ENCODE results near the gene HMMR.

HMMR gene

GRCh38 chr5:163459462-163459818 lies 992 bp upstream of the HMMR start:
- Histone ChIP-seq H3K9me3 (ENCODE audit: insufficient read depth, low read depth, low read length) (no peaks in the 10 kb centered on the region), H3K9ac (ENCODE audit: low read depth, low read length) (peak overlapping the region; percentile 97), H3K4me3 (ENCODE audit: low read length) (peak overlapping the region; percentile 95), H3K27ac (ENCODE audit: low read depth, low read length) (peak overlapping the region; percentile 100), H3K36me3 (ENCODE audit: insufficient read depth, low read length) (peaks cover 30% of the 10 kb centered on the region), H3K27me3 (ENCODE audit: insufficient read depth, low read length) (no peaks in the 10 kb centered on the region), H3K4me1 (ENCODE audit: insufficient read depth, low read length) (peaks cover 8% of the 10 kb centered on the region; the same call in 1 of the 2 replicates)
- WGBS, result under 1% methylated on average over 12 of the region's 12 CpGs

- under 1% methylated on average over 59 of the region's 59 CpGs for WGBS
- H3K9me3 ChIP-seq (ENCODE audit: insufficient read depth, low read depth, low read length), result no peaks in the 10 kb centered on the region
- H3K27me3 ChIP-seq (ENCODE audit: insufficient read depth, low read length), result no peaks in the 10 kb centered on the region
- peaks cover 30% of the 10 kb centered on the region for H3K36me3 ChIP-seq (ENCODE audit: insufficient read depth, low read length)
- peak within 1 kb of the TSS; percentile 97 for H3K9ac ChIP-seq (ENCODE audit: low read depth, low read length)
- H3K27ac ChIP-seq (ENCODE audit: low read depth, low read length), result peak within 1 kb of the TSS; percentile 100
- peak within 1 kb of the TSS; percentile 95 for H3K4me3 ChIP-seq (ENCODE audit: low read length)
- peaks cover 8% of the 10 kb centered on the region; the same call in 1 of the 2 replicates for H3K4me1 ChIP-seq (ENCODE audit: insufficient read depth, low read length)
Measured at GRCh38 chr5:163459819-163460561, 442 bp upstream of the HMMR start, which contains the start of gene NUDCD2. TSS of gene NUDCD2 (minus strand) at chr5:163460102. CDS start at chr5:163460050, 52 bp downstream.

- peaks cover 8% of the 10 kb centered on the region; the same call in 1 of the 2 replicates for H3K4me1 ChIP-seq (ENCODE audit: insufficient read depth, low read length)
- no peak overlapping the region for H3K9ac ChIP-seq (ENCODE audit: low read depth, low read length)
- H3K27me3 ChIP-seq (ENCODE audit: insufficient read depth, low read length), result no peaks in the 10 kb centered on the region
- H3K27ac ChIP-seq (ENCODE audit: low read depth, low read length), result no peak overlapping the region
- no peaks in the 10 kb centered on the region for H3K9me3 ChIP-seq (ENCODE audit: insufficient read depth, low read depth, low read length)
- H3K36me3 ChIP-seq (ENCODE audit: insufficient read depth, low read length), result peaks cover 37% of the 10 kb centered on the region
- no peak overlapping the region for H3K4me3 ChIP-seq (ENCODE audit: low read length)
Measured at GRCh38 chr5:163463063-163463435, 2.6 kb downstream of the HMMR start.

- no peak overlapping the region for H3K27ac ChIP-seq (ENCODE audit: low read depth, low read length)
Measured at GRCh38 chr5:163467682-163468081, 7.2 kb downstream of the HMMR start.

GRCh38 chr5:163473635-163474243 lies 13.3 kb downstream of the HMMR start:
- H3K36me3 ChIP-seq (ENCODE audit: insufficient read depth, low read length), result peaks cover 98% of the 10 kb centered on the region
- no peak overlapping the region for H3K27ac ChIP-seq (ENCODE audit: low read depth, low read length)
- no peaks in the 10 kb centered on the region for H3K9me3 ChIP-seq (ENCODE audit: insufficient read depth, low read depth, low read length)
- H3K4me1 ChIP-seq (ENCODE audit: insufficient read depth, low read length), result no peaks in the 10 kb centered on the region
- 93% methylated on average over 3 of the region's 3 CpGs for WGBS
- H3K9ac ChIP-seq (ENCODE audit: low read depth, low read length), result no peak overlapping the region
- no peak overlapping the region for H3K4me3 ChIP-seq (ENCODE audit: low read length)
- H3K27me3 ChIP-seq (ENCODE audit: insufficient read depth, low read length), result no peaks in the 10 kb centered on the region

More at GRCh38 chr5:163467682-163468081, 7.2 kb downstream of the HMMR start:
- Histone ChIP-seq H3K4me3 (ENCODE audit: low read length) (no peak overlapping the region), H3K4me1 (ENCODE audit: insufficient read depth, low read length) (no peaks in the 10 kb centered on the region), H3K27me3 (ENCODE audit: insufficient read depth, low read length) (no peaks in the 10 kb centered on the region), H3K36me3 (ENCODE audit: insufficient read depth, low read length) (peaks cover 81% of the 10 kb centered on the region), H3K9me3 (ENCODE audit: insufficient read depth, low read depth, low read length) (no peaks in the 10 kb centered on the region), H3K9ac (ENCODE audit: low read depth, low read length) (no peak overlapping the region)
- 85% methylated on average over 3 of the region's 4 CpGs for WGBS

- Histone ChIP-seq H3K4me3 (ENCODE audit: low read length) (no peak overlapping the region), H3K27me3 (ENCODE audit: insufficient read depth, low read length) (no peaks in the 10 kb centered on the region), H3K9me3 (ENCODE audit: insufficient read depth, low read depth, low read length) (no peaks in the 10 kb centered on the region), H3K36me3 (ENCODE audit: insufficient read depth, low read length) (peaks cover 100% of the 10 kb centered on the region), H3K9ac (ENCODE audit: low read depth, low read length) (no peak overlapping the region), H3K4me1 (ENCODE audit: insufficient read depth, low read length) (no peaks in the 10 kb centered on the region), H3K27ac (ENCODE audit: low read depth, low read length) (no peak overlapping the region)
- 92% methylated on average over 1 of the region's 2 CpGs for WGBS
Measured at GRCh38 chr5:163475411-163475810, 15.0 kb downstream of the HMMR start.

DNA sequence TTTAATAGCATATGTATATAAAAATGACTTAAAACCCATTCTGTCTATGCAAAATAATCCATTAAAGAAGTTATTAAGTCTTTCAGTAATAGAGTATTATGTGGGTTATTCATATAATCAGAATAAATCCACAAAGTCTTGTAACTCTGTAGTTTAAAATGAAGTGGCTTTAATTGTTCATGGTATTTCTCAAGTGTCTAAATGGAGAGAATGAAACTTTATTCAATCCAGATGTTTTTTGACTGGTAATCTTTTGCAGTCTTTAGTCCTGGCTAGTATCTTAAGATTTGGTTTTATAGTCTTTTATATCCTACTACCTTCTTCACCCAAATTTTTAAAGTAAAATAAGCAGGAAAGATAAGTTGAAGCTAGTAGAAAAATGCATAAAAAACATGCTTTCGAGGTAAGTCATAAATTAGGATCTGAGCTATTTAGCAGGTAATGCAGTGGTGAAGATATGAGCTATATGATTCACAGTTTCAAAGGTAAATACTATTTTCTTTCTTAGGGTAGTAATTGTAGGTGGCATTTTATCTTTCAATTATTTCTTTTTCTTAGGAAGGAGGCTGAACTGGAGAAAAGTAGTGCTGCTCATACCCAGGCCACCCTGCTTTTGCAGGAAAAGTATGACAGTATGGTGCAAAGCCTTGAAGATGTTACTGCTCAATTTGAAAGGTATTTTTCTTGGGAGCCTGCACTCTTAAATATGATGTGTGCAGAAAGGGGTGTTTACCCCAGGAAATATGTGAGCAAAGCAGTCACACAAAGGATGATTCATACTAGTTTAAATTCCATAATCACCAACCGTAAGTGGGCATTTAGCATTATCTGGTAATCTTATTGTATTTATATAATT lies 17.9 kb downstream of the HMMR start:
- WGBS, result 94% methylated on average over 1 of the region's 2 CpGs
- Histone ChIP-seq H3K27me3 (ENCODE audit: insufficient read depth, low read length) (no peaks in the 10 kb centered on the region), H3K36me3 (ENCODE audit: insufficient read depth, low read length) (peaks cover 96% of the 10 kb centered on the region)

DNA sequence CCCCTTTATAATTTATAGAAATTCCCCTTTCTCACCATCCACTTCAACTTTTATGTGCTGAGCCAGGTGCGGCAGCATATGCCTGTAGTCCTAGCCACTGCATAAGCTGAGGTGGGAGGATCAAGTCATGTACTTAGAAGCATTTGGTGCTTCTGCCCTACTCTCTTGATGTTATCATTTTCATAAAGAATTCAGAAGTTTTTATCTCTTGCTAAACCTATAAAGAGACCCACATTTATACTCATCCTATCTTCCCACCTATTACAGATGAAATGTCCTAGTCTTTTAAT lies 18.5 kb downstream of the HMMR start:
- Histone ChIP-seq H3K4me3 (ENCODE audit: low read length) (no peak overlapping the region), H3K27me3 (ENCODE audit: insufficient read depth, low read length) (no peaks in the 10 kb centered on the region), H3K9ac (ENCODE audit: low read depth, low read length) (no peak overlapping the region), H3K4me1 (ENCODE audit: insufficient read depth, low read length) (no peaks in the 10 kb centered on the region), H3K36me3 (ENCODE audit: insufficient read depth, low read length) (peaks cover 96% of the 10 kb centered on the region), H3K9me3 (ENCODE audit: insufficient read depth, low read depth, low read length) (no peaks in the 10 kb centered on the region), H3K27ac (ENCODE audit: low read depth, low read length) (no peak overlapping the region)
- 100% methylated on average over 1 of the region's 1 CpG for WGBS

More for the DNA sequence above, 17.9 kb downstream of the HMMR start:
- Histone ChIP-seq H3K4me3 (ENCODE audit: low read length) (no peak overlapping the region), H3K27ac (ENCODE audit: low read depth, low read length) (no peak overlapping the region), H3K4me1 (ENCODE audit: insufficient read depth, low read length) (no peaks in the 10 kb centered on the region), H3K9ac (ENCODE audit: low read depth, low read length) (no peak overlapping the region), H3K9me3 (ENCODE audit: insufficient read depth, low read depth, low read length) (no peaks in the 10 kb centered on the region)

- WGBS, result 85% methylated on average over 6 of the region's 6 CpGs
- Histone ChIP-seq H3K9ac (ENCODE audit: low read depth, low read length) (no peak overlapping the region), H3K27ac (ENCODE audit: low read depth, low read length) (no peak overlapping the region), H3K27me3 (ENCODE audit: insufficient read depth, low read length) (no peaks in the 10 kb centered on the region), H3K36me3 (ENCODE audit: insufficient read depth, low read length) (peaks cover 78% of the 10 kb centered on the region), H3K9me3 (ENCODE audit: insufficient read depth, low read depth, low read length) (peaks cover 5% of the 10 kb centered on the region; the same call in 1 of the 2 replicates), H3K4me1 (ENCODE audit: insufficient read depth, low read length) (peaks cover 3% of the 10 kb centered on the region; the same call in 1 of the 2 replicates), H3K4me3 (ENCODE audit: low read length) (no peak overlapping the region)
Measured at GRCh38 chr5:163489055-163489744, 28.8 kb downstream of the HMMR start.

GRCh38 chr5:163489745-163490075 lies 29.3 kb downstream of the HMMR start:
- H3K9ac ChIP-seq (ENCODE audit: low read depth, low read length), result no peak overlapping the region
- H3K27me3 ChIP-seq (ENCODE audit: insufficient read depth, low read length), result no peaks in the 10 kb centered on the region
- peaks cover 3% of the 10 kb centered on the region; the same call in 1 of the 2 replicates for H3K4me1 ChIP-seq (ENCODE audit: insufficient read depth, low read length)
- H3K4me3 ChIP-seq (ENCODE audit: low read length), result no peak overlapping the region
- H3K27ac ChIP-seq (ENCODE audit: low read depth, low read length), result no peak overlapping the region
- peaks cover 73% of the 10 kb centered on the region for H3K36me3 ChIP-seq (ENCODE audit: insufficient read depth, low read length)
- 89% methylated on average over 3 of the region's 3 CpGs for WGBS
- H3K9me3 ChIP-seq (ENCODE audit: insufficient read depth, low read depth, low read length), result peaks cover 5% of the 10 kb centered on the region; the same call in 1 of the 2 replicates

DNA sequence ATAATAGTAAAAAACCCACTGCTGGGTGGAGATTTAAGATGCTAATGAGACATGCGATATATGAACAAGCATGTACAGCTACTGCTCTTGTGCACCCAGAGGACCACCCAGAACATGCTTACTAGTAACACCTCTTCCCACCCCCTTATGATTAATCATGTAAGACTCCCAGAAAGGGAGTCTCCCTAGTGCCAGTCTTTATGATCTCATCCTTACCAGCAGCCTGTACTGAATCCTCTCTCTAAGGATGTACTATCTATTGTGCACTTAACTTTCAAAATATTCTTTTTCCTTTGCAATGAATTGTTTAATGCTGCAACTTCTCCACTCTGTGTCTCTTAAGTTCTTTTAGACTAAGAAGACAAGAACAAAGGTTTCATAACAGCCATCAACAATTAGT lies 35.9 kb downstream of the HMMR start:
- Histone ChIP-seq H3K27ac (ENCODE audit: low read depth, low read length) (no peak overlapping the region), H3K27me3 (ENCODE audit: insufficient read depth, low read length) (no peaks in the 10 kb centered on the region), H3K36me3 (ENCODE audit: insufficient read depth, low read length) (peaks cover 16% of the 10 kb centered on the region), H3K9ac (ENCODE audit: low read depth, low read length) (no peak overlapping the region), H3K9me3 (ENCODE audit: insufficient read depth, low read depth, low read length) (no peaks in the 10 kb centered on the region), H3K4me1 (ENCODE audit: insufficient read depth, low read length) (no peaks in the 10 kb centered on the region), H3K4me3 (ENCODE audit: low read length) (no peak overlapping the region)
- WGBS, result 94% methylated on average over 1 of the region's 1 CpG

All from HUES64 (cell line).